Activated CD8-positive, alpha-beta T cell treated with anti-CD3 and anti-CD28 coated beads, Interleukin-2, amount 10 ng/mL, durations not matched to agents 7 days and 5 days (primary cell): Measurements from ENCODE around the gene CLEC16A. TPM values are rescaled to one million over a fixed set of nuclear protein-coding genes. Genes with fewer than 3 reads are reported as not detected.

Experiments used
- ATAC-seq: fragments of 150-1000 bp; cut with Tn5 transposase; one replicate; pipeline ENCODE4 v1.10.0; 2021; ENCODE audit warnings: moderate library complexity
- CTCF ChIA-PET: fragments of 350-600 bp; sonication (Branson Sonifier 250); formaldehyde crosslinking; loops from one replicate; lab custom pipeline; 2021; ENCODE audit warnings: antibody characterized with exemption; lab: Charles Lee
- POLR2A ChIA-PET: fragments of 350-600 bp; sonication (Branson Sonifier 250); formaldehyde crosslinking; loops from one replicate; lab custom pipeline; 2021; ENCODE audit warnings: antibody characterized with exemption; lab: Charles Lee
- DNase-seq: peaks from one replicate; pipeline ENCODE4 v3.0.0-alpha.2; 2020
- H3K27ac Mint-ChIP-seq: one replicate; pipeline ENCODE4 v1.8.0; 2021; ENCODE audit warnings: mild to moderate bottlenecking, mixed read lengths
- H3K27me3 Mint-ChIP-seq: one replicate; pipeline ENCODE4 v1.8.0; 2021; ENCODE audit warnings: low read depth, mixed read lengths
- H3K36me3 Mint-ChIP-seq: one replicate; pipeline ENCODE4 v1.8.0; 2021; ENCODE audit warnings: low read depth, mixed read lengths
- H3K4me1 Mint-ChIP-seq: one replicate; pipeline ENCODE4 v1.8.0; 2021; ENCODE audit warnings: low read depth, mixed read lengths
- H3K4me3 Mint-ChIP-seq: one replicate; pipeline ENCODE4 v1.8.0; 2021; ENCODE audit warnings: mild to moderate bottlenecking, mixed read lengths
- H3K9me3 Mint-ChIP-seq: one replicate; pipeline ENCODE4 v1.8.0; 2022; ENCODE audit warnings: mixed read lengths; ENCODE audit not compliant: insufficient read depth
- total RNA-seq, 2 experiments: library from RNA; stranded (reverse); gene quantifications; one replicate each; pipeline ENCODE4 v1.2.3, GENCODE V29; 2021

Gene CLEC16A
- total RNA-seq, 2 experiments from 2014 or later = 32.8 to 38.5 TPM

GRCh38 chr16:11009027-11009755 is 64.8 kb downstream of the CLEC16A start:
- ChIA-PET POLR2A (no interaction called here), CTCF (no interaction called here)
- Mint-ChIP-seq H3K27ac (no peak overlapping the region), H3K9me3 (no peaks in the 10 kb centered on the region), H3K27me3 (no peaks in the 10 kb centered on the region), H3K36me3 (peaks cover 55% of the 10 kb centered on the region), H3K4me3 (no peak overlapping the region), H3K4me1 (peaks cover 23% of the 10 kb centered on the region)
- DNase-seq (no peak), ATAC-seq (no peak)

GRCh38 chr16:11010575-11011221 is 66.3 kb downstream of the CLEC16A start:
- H3K27ac Mint-ChIP-seq = no peak overlapping the region
- no peaks in the 10 kb centered on the region for H3K9me3 Mint-ChIP-seq
- H3K4me1 Mint-ChIP-seq = peaks cover 9% of the 10 kb centered on the region
- DNase-seq (no peak), ATAC-seq (no peak)
- ChIA-PET POLR2A (interaction anchor here (0.6 kb wide), 1 partner anchor 16 kb away, joined by 4 read pairs; no protein-coding TSS in a partner anchor), CTCF (no interaction called here)
- peaks cover 49% of the 10 kb centered on the region for H3K36me3 Mint-ChIP-seq
- no peak overlapping the region for H3K4me3 Mint-ChIP-seq
- H3K27me3 Mint-ChIP-seq = no peaks in the 10 kb centered on the region

DNA sequence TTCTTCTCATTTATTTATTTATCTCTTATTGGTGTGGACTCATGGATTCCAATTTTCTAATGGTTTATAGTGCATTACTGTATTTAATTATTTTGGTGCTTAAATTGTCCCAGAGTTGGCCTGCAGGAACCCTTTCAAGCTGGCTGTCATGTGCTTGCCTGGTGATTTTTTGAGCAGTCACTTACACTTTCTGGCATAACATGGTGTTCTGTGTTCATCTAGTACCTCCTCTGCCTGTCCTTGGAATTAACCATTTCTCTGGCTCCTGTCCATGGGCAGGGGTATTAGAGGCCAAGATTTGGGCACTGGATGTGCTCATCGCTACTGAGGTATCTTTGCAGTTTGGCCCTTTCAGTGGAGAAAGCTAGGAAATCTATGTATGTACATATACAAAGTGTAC is 67.0 kb downstream of the CLEC16A start:
- Mint-ChIP-seq H3K4me3 (no peak overlapping the region), H3K36me3 (peaks cover 51% of the 10 kb centered on the region), H3K9me3 (no peaks in the 10 kb centered on the region), H3K4me1 (peaks cover 8% of the 10 kb centered on the region), H3K27ac (no peak overlapping the region), H3K27me3 (no peaks in the 10 kb centered on the region)
- no peak for DNase-seq
- CTCF ChIA-PET = interaction anchor here (1.2 kb wide), 1 partner anchor 28 kb away, joined by 3 read pairs; no protein-coding TSS in a partner anchor
- no peak for ATAC-seq
- POLR2A ChIA-PET = interaction anchor here (0.6 kb wide), 2 partner anchors 17 to 494 kb away, joined by 4 read pairs; no protein-coding TSS in a partner anchor

GRCh38 chr16:11012841-11013240 is 68.5 kb downstream of the CLEC16A start:
- no peak overlapping the region for H3K27ac Mint-ChIP-seq
- no peaks in the 10 kb centered on the region for H3K9me3 Mint-ChIP-seq
- peaks cover 50% of the 10 kb centered on the region for H3K36me3 Mint-ChIP-seq
- CTCF ChIA-PET = no interaction called here
- POLR2A ChIA-PET = interaction anchor here (0.6 kb wide), 1 partner anchor 26 kb away, joined by 4 read pairs; no protein-coding TSS in a partner anchor
- peaks cover 16% of the 10 kb centered on the region for H3K4me1 Mint-ChIP-seq
- ATAC-seq (no peak), DNase-seq (no peak)
- no peak overlapping the region for H3K4me3 Mint-ChIP-seq
- no peaks in the 10 kb centered on the region for H3K27me3 Mint-ChIP-seq

- DNase-seq = no peak
- Mint-ChIP-seq H3K4me1 (peaks cover 13% of the 10 kb centered on the region), H3K36me3 (peaks cover 53% of the 10 kb centered on the region), H3K27me3 (no peaks in the 10 kb centered on the region), H3K9me3 (no peaks in the 10 kb centered on the region), H3K27ac (no peak overlapping the region), H3K4me3 (no peak overlapping the region)
- no peak for ATAC-seq
- POLR2A ChIA-PET = no interaction called here
- CTCF ChIA-PET = interaction anchor here (1.3 kb wide), 1 partner anchor 10 kb away, joined by 3 read pairs; no protein-coding TSS in a partner anchor
These were observed 69.8 kb downstream of the CLEC16A start for GRCh38 chr16:11014136-11014535.

DNA sequence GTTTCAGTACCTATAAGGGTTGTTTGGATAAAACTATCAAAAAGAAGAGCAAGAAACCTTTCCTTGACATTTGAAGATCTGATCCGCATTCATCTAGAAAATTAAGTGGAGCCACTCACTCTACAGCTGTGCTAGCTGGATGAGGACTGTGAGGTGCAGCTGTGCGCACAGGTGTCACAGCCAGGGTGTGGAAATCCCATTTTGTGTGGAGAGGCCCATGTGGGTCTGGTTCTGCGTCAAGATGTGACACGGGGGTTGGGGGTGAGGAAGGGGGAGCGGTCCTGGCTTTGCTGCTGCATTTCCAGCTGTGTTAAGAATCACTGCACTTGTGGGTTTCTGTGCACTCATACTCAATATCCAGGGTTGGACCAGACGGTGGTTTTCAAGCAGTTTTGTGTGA is 70.7 kb downstream of the CLEC16A start:
- H3K27me3 Mint-ChIP-seq = no peaks in the 10 kb centered on the region
- no peak overlapping the region for H3K4me3 Mint-ChIP-seq
- no peak overlapping the region for H3K27ac Mint-ChIP-seq
- no peak for DNase-seq
- no peak for ATAC-seq
- H3K4me1 Mint-ChIP-seq = peaks cover 13% of the 10 kb centered on the region
- ChIA-PET CTCF (interaction anchor here (0.7 to 1.3 kb wide), 3 partner anchors 9 to 87 kb away, joined by 3 to 4 read pairs (median 3); no protein-coding TSS in a partner anchor), POLR2A (no interaction called here)
- peaks cover 53% of the 10 kb centered on the region for H3K36me3 Mint-ChIP-seq
- no peaks in the 10 kb centered on the region for H3K9me3 Mint-ChIP-seq

DNA sequence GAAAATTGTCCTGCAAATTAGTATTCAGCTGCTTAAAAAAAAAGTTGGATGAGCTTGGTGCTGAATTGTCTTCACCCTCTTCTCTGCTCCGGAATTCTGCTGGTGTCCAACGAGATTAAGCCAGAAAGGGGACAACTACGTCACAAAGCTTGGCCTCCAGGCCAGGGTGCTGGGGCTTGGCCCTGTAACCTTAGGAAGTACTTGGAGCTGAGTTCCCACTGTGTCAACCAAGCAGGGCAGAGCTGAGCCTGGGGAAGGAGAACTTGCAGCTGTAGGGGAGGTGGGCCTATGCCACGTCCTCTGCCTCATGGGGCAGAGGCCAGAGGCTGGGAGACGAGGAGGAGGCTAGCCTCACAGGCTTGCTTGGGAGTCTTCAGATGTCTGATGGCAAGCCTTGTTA is 71.2 kb downstream of the CLEC16A start:
- no peaks in the 10 kb centered on the region for H3K27me3 Mint-ChIP-seq
- H3K4me3 Mint-ChIP-seq = no peak overlapping the region
- no peak overlapping the region for H3K27ac Mint-ChIP-seq
- peaks cover 13% of the 10 kb centered on the region for H3K4me1 Mint-ChIP-seq
- DNase-seq = no peak
- H3K36me3 Mint-ChIP-seq = peaks cover 53% of the 10 kb centered on the region
- H3K9me3 Mint-ChIP-seq = no peaks in the 10 kb centered on the region
- ChIA-PET CTCF (interaction anchor here (1.3 kb wide), 2 partner anchors 8 to 87 kb away, joined by 3 to 4 read pairs; no protein-coding TSS in a partner anchor), POLR2A (no interaction called here)
- no peak for ATAC-seq

GRCh38 chr16:11016524-11016988 is 72.2 kb downstream of the CLEC16A start:
- ATAC-seq = no peak
- Mint-ChIP-seq H3K9me3 (no peaks in the 10 kb centered on the region), H3K27me3 (no peaks in the 10 kb centered on the region), H3K36me3 (peaks cover 55% of the 10 kb centered on the region), H3K4me1 (peaks cover 13% of the 10 kb centered on the region), H3K27ac (no peak overlapping the region), H3K4me3 (no peak overlapping the region)
- ChIA-PET CTCF (interaction anchor here (0.9 to 1.0 kb wide), 2 partner anchors 9 to 144 kb away, joined by 3 to 4 read pairs; no protein-coding TSS in a partner anchor), POLR2A (no interaction called here)
- DNase-seq = no peak

DNA sequence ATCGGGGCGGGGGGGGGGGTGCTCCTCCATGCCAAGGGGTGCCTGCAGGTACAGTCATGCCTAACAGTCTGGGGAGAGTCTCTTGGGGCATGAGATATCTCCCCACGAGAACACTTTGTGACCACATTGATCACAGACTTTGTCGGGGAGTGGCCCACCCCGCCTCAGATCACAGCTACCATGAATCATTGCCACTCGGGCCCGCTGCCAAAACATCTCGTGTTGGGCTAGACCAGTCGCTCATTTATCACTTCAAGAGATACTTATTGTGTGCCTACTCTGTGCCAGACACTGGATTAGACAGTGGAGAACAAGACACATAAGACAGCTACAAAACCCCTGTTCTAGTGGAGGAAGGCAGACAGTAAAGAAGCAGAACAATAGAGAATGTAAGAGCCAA is 72.6 kb downstream of the CLEC16A start:
- ChIA-PET CTCF (interaction anchor here (1.0 kb wide), 1 partner anchor 144 kb away, joined by 3 read pairs; no protein-coding TSS in a partner anchor), POLR2A (interaction anchor here (0.6 kb wide), 1 partner anchor 90 kb away, joined by 3 read pairs; no protein-coding TSS in a partner anchor)
- Mint-ChIP-seq H3K4me1 (peaks cover 13% of the 10 kb centered on the region), H3K36me3 (peaks cover 55% of the 10 kb centered on the region), H3K9me3 (no peaks in the 10 kb centered on the region), H3K27ac (no peak overlapping the region), H3K27me3 (no peaks in the 10 kb centered on the region), H3K4me3 (no peak overlapping the region)
- no peak for DNase-seq
- no peak for ATAC-seq

DNA sequence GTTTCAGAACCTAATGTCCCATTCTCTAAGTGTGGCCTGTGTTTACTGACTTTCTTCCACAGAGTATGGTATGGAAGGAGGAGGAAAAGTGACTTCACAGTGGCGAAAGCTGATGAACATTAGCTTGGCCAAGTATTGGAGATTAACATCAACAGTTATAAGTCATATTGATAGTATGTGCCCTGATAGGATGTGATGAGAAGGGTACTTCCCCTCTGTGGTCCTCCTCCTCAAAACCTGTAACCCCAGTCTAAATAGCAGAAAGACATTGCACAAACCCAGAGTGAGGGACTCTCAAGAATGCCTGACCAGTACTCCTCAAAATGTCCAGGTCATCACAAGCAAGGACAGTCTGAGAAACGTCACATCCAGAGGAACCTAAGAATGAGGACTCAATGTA is 73.1 kb downstream of the CLEC16A start:
- Mint-ChIP-seq H3K4me1 (peaks cover 13% of the 10 kb centered on the region), H3K27ac (no peak overlapping the region), H3K36me3 (peaks cover 53% of the 10 kb centered on the region), H3K27me3 (no peaks in the 10 kb centered on the region), H3K4me3 (no peak overlapping the region), H3K9me3 (no peaks in the 10 kb centered on the region)
- CTCF ChIA-PET = no interaction called here
- ATAC-seq (no peak), DNase-seq (no peak)
- POLR2A ChIA-PET = interaction anchor here (0.6 to 0.7 kb wide), 2 partner anchors 89 to 238 kb away, joined by 3 read pairs; partner anchors contain the start of gene SOCS1

DNA sequence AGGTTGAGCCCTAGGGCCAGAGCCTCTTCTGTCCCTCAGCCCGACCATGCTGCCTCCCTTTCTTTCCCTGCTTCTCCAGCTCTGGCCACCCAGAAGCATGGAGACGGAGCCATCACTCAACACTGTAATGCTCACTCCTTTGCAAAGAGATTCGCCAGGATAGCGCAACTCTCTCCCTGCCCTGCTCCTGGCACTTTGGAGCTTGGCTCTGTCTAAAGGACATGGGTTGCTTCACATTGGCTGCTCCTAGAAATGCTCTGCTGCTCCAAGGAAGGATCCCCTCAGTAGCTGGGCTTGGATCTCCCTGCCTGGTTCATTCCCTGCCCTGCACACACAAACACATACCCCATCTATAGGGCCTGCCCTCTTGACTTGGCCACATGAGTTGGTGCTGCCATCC is 76.0 kb downstream of the CLEC16A start:
- peaks cover 37% of the 10 kb centered on the region for H3K4me1 Mint-ChIP-seq
- ATAC-seq = no peak
- H3K9me3 Mint-ChIP-seq = peaks cover 2% of the 10 kb centered on the region
- no peak for DNase-seq
- no peak overlapping the region for H3K4me3 Mint-ChIP-seq
- ChIA-PET POLR2A (no interaction called here), CTCF (interaction anchor here (1.5 kb wide), 1 partner anchor 56 kb away, joined by 5 read pairs; no protein-coding TSS in a partner anchor)
- no peaks in the 10 kb centered on the region for H3K27me3 Mint-ChIP-seq
- peak overlapping the region; percentile 7 for H3K27ac Mint-ChIP-seq
- peaks cover 61% of the 10 kb centered on the region for H3K36me3 Mint-ChIP-seq
